ENCODE measurements around the gene GRIP2.

The GRIP2 gene

DNA sequence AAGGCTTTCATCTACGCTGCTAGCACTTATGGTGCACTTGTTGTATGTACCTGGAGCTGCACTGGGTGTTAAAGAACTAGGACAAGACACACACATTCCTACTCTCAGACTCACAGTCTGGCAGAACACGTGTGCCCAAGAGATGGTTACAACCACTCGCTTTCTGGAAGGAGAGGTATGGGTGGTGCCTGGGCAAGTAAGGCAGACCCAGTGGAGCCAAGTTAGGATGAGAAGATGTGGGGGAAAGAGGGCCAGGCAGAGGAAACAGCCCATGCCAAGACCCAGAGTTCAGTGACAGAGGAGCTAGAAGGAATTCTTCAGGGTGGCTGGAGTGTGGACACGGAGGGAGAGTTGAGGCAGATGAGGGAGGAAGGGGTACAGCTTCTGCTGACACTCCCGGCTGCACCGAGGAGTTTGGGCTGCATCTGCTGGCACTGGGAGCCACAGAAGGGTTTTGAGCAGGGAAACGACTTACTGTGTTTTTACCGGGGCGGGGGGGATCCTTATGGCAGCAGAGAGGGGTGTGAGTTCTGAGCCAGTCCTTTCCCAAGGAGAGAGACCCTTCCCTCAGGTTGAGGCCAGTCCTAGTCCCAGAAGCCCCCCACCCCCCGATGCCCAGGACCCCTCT lies 59.0 kb downstream of the GRIP2 start:
- DNase-seq (ENCODE audit: low read depth): no peak
- TF ChIP-seq, protein P1, sequence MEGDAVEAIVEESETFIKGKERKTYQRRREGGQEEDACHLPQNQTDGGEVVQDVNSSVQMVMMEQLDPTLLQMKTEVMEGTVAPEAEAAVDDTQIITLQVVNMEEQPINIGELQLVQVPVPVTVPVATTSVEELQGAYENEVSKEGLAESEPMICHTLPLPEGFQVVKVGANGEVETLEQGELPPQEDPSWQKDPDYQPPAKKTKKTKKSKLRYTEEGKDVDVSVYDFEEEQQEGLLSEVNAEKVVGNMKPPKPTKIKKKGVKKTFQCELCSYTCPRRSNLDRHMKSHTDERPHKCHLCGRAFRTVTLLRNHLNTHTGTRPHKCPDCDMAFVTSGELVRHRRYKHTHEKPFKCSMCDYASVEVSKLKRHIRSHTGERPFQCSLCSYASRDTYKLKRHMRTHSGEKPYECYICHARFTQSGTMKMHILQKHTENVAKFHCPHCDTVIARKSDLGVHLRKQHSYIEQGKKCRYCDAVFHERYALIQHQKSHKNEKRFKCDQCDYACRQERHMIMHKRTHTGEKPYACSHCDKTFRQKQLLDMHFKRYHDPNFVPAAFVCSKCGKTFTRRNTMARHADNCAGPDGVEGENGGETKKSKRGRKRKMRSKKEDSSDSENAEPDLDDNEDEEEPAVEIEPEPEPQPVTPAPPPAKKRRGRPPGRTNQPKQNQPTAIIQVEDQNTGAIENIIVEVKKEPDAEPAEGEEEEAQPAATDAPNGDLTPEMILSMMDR (IDR thresholded peaks at IDR 0.05; ENCODE audit: low read depth, low read length): no peak
- TF ChIP-seq, protein P2, sequence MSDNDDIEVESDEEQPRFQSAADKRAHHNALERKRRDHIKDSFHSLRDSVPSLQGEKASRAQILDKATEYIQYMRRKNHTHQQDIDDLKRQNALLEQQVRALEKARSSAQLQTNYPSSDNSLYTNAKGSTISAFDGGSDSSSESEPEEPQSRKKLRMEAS (IDR thresholded peaks at IDR 0.05; ENCODE audit: low read depth, low read length): no peak
- TF ChIP-seq MYC (IDR thresholded peaks at IDR 0.05; ENCODE audit: low read depth, low read length): no peak
- no peak overlapping the region for H3K4me3 ChIP-seq (ENCODE audit: low read depth, low read length)

DNA sequence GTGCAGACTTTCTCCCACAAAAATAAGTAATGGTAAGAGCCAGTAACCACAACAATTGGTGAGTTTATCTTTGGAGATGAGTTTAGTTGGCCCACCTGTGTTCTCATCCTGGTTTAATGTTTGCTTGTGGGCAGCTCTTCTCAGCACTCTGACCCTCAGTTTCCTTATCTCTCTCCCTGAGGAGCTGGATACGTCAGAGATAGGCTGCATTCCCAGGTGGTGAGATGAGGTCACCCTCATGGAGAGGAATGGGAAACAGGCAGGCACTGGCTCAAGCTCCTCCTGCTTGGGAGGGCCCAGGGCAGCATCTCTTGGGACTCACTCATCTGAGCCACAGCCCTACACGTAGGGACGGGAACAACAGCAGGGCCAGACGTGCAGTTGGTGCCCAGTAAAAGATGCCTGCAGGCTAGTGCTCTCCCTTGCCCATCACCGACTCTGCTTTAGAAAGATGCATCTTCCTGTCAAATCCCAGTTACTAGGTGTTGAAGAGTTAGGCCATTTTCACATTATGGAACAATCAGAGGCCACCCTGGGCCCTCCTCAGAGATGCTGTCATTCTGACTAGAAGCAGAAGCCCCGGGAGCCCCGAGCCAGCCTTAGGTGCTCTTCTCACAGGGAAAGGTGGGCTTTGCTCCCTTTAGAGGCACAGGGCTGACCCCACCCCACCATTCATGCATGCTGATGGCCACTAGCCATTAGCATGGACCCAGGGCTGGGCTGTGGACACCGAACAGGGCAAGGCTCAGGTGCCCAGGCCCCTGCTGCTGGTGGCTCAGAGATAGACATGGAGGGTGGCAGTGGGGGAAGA lies 59.7 kb downstream of the GRIP2 start:
- no peak overlapping the region for H3K4me3 ChIP-seq (ENCODE audit: low read depth, low read length)
- no peak for DNase-seq (ENCODE audit: low read depth)
- TF ChIP-seq, protein P2 (IDR thresholded peaks at IDR 0.05; ENCODE audit: low read depth, low read length): no peak
- TF ChIP-seq, protein P1 (IDR thresholded peaks at IDR 0.05; ENCODE audit: low read depth, low read length): no peak
- TF ChIP-seq MYC (IDR thresholded peaks at IDR 0.05; ENCODE audit: low read depth, low read length) (no peak), POLR2A (IDR thresholded peaks at IDR 0.05; ENCODE audit: extremely low read depth, insufficient read length) (no peak)

DNA sequence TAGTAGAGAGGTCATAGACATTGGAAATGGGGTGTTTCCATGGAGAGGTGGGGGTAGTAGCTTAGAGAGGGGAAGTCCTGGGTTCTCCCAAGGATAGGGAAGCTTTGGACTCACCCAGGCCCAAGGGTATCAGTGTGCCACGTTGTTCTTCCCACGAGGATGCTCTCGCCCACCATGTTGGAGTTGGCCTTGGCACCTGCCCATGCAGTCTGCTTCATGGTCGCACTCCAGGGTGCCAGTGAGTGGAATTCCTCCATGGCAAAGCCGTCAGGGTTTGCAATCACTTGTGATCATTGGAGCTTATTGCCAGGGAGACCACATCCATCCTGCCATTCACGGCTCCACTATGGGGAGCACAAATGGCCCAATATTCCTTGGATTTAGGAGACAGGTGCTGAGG lies 60.6 kb downstream of the GRIP2 start:
- no peak overlapping the region for H3K4me3 ChIP-seq (ENCODE audit: low read depth, low read length)
- TF ChIP-seq MYC (IDR thresholded peaks at IDR 0.05; ENCODE audit: low read depth, low read length) (no peak), POLR2A (IDR thresholded peaks at IDR 0.05; ENCODE audit: extremely low read depth, insufficient read length) (no peak)
- TF ChIP-seq, protein P1 (IDR thresholded peaks at IDR 0.05; ENCODE audit: low read depth, low read length): no peak
- TF ChIP-seq, protein P2 (IDR thresholded peaks at IDR 0.05; ENCODE audit: low read depth, low read length): no peak
- no peak for DNase-seq (ENCODE audit: low read depth)

DNA sequence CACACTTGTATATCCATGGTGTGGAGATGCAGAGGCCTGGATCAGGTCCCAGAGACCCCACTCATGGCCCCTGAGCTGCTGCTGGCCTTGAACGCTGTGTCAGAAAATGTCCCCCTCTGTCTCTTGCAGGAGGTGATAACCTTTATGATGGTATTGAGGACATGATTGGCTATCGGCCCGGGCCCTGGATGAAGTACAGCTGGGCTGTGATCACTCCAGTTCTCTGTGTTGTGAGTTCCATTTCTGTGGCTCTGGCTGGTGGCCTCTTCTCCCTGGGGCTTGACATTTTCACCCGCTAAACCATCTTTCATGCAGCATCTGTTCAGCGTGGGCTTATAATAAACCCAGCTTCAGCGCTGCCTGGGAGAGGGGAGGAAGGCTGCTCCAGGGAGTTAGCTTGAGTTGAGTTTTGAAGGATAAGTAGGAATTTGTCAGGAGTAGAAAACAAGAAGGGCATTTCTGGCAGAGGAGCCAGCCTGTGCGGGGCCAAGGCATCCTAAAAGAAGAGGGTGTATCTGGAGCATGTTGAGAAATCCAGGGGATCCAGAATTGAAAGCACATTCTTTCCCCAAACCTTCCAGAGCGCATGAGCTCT lies 61.1 kb downstream of the GRIP2 start:
- TF ChIP-seq, protein P1 (IDR thresholded peaks at IDR 0.05; ENCODE audit: low read depth, low read length): no peak
- TF ChIP-seq, protein P2 (IDR thresholded peaks at IDR 0.05; ENCODE audit: low read depth, low read length): no peak
- DNase-seq (ENCODE audit: low read depth): no peak
- H3K4me3 ChIP-seq (ENCODE audit: low read depth, low read length): no peak overlapping the region

DNA sequence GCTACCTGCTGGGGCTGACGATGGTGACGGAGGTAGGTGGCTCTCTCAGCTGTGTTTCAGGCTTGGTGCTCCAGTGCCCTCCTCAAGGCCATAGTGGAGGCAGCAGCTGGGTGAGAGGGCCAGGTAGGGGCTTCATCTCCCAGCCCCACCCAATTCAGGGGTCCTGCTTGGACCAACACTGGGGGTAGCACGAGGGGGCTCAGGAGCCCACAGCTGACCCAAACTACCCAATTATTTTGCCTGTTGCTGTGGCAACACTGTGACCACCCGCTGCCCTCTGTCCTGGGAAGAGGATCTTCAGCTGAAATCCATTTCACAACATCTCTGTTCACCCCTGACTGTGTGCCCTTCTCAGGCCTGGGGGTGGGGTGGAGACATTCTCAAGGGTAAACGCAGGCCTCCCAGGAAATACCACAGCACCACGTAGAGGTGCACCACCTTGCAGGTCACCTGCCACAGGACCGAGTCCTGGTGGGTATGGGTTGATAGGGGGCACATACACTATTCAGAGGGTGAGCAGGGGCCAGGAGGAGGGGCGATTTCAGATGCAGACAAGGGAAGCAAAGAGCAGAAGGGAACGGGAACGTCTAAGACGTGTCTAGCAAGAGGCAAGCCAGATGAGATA lies 62.7 kb downstream of the GRIP2 start:
- DNase-seq (ENCODE audit: low read depth): no peak
- no peak overlapping the region for H3K4me3 ChIP-seq (ENCODE audit: low read depth, low read length)
- no peak for TF ChIP-seq POLR2A (IDR thresholded peaks at IDR 0.05; ENCODE audit: extremely low read depth, insufficient read length)
- TF ChIP-seq, protein P2 (IDR thresholded peaks at IDR 0.05; ENCODE audit: low read depth, low read length): no peak
- no peak for TF ChIP-seq MYC (IDR thresholded peaks at IDR 0.05; ENCODE audit: low read depth, low read length)
- TF ChIP-seq, protein P1 (IDR thresholded peaks at IDR 0.05; ENCODE audit: low read depth, low read length): no peak
